ENCODE results near the gene SEPTIN11.

DNA sequence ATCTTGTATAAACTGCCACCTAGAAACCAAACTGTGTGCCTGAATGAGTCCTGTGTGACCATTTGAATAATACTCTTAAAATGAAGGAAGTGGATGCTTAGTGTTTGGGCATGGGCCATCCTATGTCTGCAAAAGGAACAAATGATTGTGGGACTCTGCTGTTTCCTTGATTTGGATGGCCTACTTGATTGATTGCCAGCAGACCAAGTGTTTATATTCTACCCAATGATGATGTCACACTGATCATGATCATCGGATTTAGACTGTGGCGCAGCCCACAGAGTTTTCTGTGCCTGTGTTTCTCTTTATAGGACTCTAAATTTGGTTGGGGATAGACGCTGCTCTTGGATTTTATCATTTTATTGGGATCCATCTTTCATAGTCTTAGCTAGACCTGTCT lies 4.4 kb downstream of the SEPTIN11 start:
- TF ChIP-seq, protein P1, sequence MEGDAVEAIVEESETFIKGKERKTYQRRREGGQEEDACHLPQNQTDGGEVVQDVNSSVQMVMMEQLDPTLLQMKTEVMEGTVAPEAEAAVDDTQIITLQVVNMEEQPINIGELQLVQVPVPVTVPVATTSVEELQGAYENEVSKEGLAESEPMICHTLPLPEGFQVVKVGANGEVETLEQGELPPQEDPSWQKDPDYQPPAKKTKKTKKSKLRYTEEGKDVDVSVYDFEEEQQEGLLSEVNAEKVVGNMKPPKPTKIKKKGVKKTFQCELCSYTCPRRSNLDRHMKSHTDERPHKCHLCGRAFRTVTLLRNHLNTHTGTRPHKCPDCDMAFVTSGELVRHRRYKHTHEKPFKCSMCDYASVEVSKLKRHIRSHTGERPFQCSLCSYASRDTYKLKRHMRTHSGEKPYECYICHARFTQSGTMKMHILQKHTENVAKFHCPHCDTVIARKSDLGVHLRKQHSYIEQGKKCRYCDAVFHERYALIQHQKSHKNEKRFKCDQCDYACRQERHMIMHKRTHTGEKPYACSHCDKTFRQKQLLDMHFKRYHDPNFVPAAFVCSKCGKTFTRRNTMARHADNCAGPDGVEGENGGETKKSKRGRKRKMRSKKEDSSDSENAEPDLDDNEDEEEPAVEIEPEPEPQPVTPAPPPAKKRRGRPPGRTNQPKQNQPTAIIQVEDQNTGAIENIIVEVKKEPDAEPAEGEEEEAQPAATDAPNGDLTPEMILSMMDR (IDR thresholded peaks at IDR 0.05): no peak
- TF ChIP-seq ZFX (IDR thresholded peaks at IDR 0.05; ENCODE audit: borderline replicate concordance): no peak
